Fibroblast of the conjunctiva (primary cell): ENCODE data around the gene MRPL47.
"Not testable (repeated sequence)": the region's sequence is repeated elsewhere in the genome, so short reads cannot be mapped to it uniquely, and the experiment has no call there.

Source experiments
- DNase-seq: peaks from one replicate; pipeline ENCODE4 v3.0.0-alpha.2; 2010; ENCODE audit warnings: low read depth

Gene MRPL47

DNA sequence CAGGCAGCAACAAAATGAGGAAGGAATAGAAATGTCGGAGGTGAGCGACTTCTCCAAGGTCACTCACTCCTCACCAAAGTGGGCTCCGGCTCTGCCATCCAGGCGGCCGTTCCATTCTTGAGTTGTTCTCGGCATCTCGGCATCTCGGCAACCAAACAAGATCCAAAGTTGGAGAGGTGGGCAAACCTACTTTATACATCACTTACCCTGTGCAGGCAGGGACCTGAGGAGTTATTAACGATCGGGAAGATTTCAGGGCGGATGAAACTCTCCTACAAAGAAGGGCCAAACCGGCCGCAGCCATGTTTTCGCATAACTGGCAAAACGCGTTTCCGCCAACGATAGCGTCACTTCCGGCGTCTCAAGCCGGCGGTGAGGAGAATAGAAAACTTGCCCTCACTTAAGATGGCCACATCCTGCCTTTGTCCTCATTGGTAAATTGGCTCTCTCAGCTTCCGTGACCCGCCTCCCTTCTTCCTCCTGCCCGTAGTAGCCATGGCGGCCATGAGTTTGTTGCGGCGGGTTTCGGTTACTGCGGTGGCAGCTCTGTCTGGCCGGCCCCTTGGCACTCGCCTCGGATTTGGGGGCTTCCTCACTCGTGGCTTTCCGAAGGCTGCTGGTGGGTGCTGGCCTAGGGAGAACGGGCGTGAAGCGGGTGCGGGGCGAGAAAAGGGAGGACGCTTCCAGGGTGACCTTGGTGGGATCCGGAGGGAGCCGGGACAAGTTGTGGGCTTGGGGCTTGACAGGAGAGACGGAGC lies at the start of gene MRPL47, which contains the start of gene NDUFB5:
Gene MRPL47, minus strand, starts transcription at position 318 of the 758 bp plus-strand sequence. Its CDS starts 14 bp downstream, at position 304.
Gene NDUFB5, plus strand, starts transcription at position 474 of the 758 bp plus-strand sequence. Its CDS starts 22 bp downstream, at position 496.
- DNase-seq: peak; percentile 94

DNA sequence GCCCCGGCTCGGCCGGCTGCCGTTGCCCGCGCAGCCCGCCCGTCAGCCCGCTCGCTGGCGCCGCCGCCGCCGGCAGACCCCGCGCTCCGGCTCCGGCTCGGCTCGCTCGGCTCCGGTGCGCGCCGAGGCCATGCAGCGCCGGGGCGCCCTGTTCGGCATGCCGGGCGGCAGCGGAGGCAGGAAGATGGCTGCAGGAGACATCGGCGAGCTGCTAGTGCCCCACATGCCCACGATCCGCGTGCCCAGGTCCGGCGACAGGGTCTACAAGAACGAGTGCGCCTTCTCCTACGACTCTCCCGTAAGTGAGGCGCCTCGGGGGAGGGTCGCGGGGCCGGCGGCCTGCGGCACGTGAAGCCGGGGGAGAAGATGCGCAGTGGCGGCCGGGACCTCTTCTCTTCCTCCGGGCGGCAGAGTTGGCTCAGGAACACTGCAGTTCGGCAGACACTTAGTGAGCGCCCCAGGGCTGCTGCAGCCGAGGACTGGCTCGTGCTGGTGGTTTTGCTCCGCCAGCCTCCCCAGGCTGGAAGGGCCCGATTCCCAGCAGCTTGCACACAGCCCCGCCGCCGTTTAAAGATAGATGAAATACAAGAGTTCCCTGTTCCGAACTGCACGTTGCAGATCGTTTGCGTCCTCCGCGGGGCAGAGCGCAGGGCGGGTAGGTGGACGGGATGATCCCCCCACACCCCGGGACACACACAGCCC lies 48.8 kb upstream of the MRPL47 start:
- DNase-seq: peak; percentile 63

DNA sequence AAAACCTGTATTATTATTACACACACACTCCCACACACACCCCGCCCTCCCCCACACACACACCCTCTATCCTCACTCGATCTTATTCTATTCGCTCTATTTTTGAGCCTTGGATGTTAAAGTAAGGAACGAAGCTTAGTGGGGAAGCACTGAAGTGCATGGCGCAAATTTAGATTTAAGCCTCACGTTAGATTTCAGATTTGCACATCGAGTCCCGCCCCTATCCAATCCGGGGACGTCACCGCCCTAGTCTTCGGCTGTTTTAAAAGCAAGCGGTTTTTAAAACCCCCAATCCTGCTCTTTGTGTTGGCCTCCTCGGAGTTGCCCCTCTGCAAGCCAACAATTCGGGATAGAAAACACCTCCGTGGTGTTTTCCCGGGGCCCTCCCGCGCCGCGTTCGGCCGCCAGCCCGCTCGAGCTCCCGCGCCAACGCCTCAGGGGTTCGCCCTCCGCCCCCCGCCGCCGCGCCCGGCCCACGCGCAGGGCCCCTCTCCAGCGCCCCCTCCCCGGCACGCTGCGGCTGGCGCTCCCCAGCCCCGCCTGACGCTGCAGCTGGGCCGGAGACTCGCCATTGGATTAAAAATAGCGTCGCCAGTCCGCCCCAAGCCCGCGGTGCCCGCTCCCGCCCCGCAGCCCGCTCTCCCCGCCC lies 48.1 kb upstream of the MRPL47 start, which contains the start of gene USP13:
Gene USP13, plus strand, starts transcription at position 594 of the 649 bp plus-strand sequence. CDS start 186 bp downstream, outside the sequence.
- DNase-seq: peak; percentile 78

DNA sequence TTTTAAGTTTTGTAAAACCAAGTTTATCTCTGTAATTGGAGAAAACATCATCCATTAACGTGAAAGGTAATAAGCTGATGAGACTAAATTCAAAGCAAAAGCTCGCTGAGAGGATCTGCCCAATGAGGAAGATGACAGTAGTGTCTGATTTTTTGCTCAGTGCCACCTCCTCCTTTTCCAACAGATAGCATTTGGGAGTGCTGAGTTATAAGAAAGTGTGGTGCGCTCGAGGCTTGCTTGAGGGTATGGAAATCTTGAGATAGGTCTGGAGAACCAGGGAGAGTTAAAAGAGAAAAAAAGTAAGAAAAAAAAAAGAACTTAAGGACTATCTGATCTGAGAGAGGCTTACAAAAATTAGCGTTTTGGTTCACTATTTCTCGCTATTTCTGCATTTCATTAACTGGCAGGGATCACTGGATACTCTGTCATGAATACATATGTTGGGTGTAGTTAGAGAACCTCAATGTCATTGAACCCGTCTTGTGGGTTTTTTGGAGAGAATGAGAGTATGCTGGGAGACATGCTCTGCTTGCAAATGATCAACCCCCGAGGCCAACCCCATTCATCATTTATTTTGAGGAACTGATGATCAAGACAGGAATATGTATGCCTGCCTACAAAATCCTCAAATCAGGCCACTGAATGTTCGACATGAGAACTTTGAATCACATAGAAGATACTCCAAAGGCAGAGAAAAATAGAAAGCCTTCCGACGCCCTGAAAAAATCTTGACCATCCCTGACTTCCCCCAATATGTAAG lies 47.4 kb upstream of the MRPL47 start:
- no peak for DNase-seq

DNA sequence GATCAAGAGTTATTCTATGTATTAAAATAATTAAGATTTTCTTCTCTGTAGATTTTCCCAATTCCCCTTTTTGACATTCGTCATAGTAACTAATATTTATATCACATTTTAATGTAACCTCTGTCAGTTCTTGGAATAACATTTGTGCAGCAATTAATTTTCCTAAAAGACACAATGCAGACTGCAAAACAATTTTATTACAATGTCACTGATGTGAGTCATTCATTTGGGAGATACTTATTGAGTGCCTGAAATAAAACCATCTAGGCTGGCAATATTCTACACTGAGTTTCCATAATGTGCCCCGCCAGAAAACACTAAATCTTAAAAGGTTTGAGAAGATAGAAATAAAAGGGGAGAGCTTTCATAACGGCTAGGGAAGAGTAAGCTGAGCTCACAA lies 41.7 kb upstream of the MRPL47 start:
- DNase-seq: no peak

DNA sequence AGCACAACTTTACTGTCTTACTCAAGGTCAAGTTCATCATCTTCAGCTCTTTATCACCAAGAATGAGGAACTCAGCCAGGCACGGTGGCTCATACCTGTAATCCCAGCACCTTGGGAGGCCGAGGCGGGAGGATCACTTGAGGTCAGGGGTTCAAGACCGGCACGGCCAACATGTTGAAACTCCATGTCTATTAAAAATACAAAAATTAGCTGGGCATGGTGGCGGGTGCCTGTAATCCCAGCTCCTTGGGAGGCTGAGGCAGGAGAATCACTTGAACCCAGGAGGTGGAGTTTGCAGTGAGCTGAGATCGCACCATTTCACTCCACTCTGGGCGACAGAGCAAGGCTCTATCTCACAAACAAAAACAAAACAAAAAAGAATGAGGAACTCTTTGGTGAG lies 39.4 kb upstream of the MRPL47 start:
- DNase-seq: not testable (repeated sequence)

DNA sequence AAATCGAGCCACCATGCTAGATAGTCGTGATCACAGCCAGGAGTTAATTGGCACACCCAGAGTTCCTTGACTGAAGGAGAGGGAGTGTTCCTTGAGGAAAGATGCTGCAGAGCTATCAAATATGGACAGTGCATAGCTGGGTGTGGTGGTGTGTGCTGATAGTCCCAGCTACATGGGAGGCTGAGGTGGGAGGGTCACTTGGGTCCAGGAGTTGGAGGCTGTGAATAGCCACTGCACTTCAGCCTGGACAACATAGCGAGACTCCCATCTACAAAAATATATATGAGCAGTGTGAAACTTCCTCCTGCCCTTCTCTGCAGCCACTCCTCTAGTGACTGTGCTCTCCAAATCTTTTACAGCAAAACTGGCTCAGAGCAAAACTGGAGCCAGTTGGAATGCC lies 38.4 kb upstream of the MRPL47 start:
- no peak for DNase-seq

DNA sequence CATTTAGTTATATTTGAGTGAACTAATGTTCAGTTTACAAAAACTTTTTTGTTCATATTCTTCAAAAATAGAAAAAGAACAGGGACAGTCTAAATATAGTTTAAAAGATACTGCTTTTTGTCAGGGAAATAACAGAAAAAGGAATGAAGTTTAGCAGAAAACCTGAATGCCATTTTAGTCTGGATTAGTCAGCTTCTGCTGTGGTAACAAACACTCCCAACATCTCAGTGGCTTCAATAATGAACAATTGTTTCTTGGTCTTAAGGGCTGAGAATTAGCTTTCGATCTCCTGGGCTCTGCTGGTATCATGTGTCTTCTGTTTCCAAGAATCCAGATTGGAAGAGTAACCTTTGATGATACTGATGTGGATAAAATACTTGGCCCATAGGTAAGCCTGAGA lies 36.0 kb upstream of the MRPL47 start:
- no peak for DNase-seq

DNA sequence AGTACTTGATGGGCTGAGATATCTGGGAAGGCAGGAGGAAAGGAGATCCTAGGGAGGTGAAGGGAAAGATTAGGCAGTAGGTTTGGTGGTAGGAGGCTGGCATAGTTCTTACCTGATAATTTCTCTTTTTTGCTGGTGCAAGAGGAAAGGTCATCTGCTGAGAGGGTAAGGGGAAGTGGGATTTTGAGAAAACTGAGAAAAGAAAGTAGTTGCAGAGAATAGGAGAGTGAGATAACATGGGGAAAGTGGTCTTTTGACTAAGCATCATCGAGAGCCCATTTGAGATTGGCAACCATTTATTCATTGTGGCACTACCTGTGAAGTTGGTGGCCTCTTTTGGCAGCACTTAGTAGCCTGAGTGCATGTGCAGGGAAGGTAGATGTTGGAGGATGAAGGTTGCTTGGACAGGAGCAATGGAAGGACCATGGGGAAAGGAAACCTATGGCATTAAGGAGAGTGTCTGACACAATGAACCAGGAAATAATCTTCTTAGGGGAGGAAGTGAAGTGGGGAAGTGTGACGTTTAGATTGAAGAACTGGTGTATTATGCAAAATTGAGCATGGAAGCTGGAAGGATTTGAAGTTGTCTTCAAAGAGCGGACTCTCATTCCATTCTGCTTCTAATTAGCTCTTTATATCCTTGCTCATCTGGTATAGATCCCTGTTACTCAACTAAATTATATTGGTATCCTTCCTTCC lies 26.5 kb upstream of the MRPL47 start:
- DNase-seq: no peak

DNA sequence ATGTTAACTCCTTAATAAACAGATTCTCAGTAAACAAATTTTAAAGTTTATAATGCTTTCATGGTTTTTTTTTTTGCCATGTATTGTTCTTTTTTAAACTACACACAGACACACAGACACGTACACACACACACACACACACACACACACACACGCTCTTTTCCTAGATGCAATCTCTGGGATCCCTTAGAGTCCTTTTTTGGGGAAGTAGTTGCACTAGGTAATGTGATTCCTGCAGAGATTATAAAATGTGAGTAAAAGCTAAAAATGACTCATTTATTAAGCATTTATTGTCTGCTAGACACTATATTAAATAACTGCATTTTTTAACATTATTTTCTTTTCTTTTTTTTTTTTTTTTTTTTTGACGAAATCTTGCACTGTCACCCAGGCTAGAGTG lies 20.0 kb upstream of the MRPL47 start:
- no peak for DNase-seq

DNA sequence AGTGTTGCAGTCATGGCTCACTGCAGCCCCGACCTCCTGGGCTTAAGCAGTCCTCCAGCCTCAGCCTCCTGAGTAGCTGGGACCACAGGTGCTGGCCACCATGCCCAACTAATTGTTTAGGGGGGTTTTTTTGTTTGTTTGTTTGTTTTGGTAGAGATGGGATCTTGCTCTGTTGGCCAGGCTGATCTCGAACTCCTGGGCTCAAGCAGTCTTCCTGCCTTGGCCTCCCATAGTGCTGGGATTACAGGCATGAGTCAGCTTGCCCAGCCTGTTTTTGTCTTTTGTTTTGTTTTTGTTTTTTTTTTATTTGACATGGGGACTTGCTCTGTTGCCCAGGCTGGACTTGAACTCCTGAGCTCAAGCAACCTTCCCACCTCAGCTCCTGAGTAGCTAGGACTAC lies 17.6 kb upstream of the MRPL47 start:
- no peak for DNase-seq

DNA sequence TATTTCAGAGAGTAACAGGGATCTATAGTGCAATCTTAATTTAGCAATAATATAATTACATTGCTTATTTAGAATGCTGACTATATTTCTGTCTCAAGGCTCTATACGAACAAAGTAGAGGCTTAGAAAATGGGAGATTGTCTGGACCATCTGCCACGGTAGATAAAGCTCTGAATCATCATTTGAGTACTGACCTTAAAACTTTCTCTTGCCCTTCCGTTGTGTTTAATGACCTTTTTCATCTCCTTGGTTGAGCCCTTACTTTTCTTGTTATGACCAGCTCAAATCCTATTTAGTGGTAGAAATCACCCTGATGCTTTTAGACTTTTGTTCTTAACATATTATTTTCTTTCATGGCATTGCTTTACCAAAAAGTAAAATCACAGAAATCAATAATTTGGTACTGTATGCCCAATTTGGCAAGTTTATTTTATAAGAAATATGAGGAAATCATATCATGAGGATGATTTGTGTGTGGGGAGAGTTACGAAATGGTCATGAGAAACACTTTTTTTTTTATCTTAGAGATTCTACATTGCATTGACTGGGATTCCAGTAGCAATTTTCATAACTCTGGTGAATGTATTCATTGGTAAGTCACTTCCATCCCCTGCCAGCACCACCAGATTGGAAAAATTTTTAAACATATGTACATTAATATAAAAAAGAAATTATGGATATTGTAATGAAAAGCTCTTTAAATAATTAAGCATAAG lies 11.2 kb upstream of the MRPL47 start:
- DNase-seq: no peak

DNA sequence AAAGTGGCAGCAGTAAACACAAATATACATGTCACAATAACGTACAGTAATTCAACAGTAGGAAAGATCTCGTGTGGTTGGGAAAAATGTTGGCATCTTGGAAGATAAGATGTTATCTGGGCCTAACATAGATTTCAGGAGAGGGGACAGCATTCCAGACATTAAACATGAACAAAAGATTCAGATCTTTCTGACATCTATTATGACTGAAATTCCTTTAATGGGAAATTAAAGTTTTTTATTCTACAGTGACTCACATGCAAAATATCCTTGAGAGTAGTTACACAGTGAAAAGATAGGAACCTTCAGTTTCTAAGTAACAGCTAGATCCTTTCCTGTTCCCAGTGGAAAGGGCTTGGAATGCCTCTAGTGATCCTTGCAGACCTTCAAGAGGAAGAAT lies 9.4 kb upstream of the MRPL47 start:
- DNase-seq: no peak

DNA sequence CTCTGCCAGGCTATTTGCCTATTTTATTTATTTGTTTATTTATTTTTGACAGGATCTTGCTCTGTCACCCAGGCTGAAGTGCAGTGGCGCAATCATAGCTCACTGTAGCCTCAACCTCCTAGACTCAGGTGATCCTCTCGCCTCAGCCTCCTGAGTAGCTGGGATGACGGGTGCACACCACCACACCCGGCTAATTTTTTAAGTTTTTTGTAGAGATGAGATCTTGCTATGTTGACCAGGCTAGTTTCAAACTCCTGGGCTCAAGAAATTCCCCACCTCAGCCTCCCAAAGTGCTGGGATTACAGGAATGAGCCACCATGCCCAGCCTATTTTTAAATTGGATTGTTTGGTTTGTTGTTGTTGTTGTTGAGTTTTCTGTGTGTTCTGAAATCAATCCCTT lies 5.6 kb upstream of the MRPL47 start:
- DNase-seq: no peak

DNA sequence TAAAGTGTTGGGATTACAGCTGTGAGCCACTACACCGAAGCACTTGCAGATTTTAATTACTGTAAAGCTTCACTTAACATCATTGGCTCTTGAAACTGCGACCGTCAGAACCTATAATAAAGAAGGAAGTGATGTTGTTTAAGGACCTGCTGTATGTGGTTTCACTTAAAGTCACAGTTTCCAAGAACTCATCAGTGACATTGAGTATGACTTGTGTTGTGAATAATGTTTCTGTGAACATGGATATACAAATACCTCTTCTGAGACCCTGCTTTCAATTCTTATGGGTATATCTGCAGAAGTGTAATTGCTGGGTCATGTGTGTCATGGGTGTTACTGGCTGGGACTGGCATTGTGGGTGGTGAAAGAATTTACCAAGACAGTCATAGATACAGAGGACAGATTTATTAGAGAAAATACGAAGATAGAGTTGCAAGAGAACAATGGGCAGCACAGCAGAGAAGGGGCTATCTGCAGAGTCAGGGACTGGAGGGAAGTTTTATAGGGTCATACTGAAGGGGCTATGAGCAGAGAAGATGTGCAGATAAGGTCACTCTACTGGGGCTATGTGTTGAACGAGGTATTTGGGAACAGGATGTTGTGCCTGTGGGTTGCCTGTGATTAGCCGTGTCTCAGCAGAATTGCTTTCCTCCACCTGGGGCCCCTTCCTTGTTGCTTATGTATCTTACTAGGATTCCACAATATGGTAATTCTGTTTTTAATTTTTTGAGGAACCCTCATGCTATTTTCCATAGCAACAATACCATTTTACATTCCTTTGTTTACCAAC lies 4.7 kb upstream of the MRPL47 start:
- DNase-seq: no peak

DNA sequence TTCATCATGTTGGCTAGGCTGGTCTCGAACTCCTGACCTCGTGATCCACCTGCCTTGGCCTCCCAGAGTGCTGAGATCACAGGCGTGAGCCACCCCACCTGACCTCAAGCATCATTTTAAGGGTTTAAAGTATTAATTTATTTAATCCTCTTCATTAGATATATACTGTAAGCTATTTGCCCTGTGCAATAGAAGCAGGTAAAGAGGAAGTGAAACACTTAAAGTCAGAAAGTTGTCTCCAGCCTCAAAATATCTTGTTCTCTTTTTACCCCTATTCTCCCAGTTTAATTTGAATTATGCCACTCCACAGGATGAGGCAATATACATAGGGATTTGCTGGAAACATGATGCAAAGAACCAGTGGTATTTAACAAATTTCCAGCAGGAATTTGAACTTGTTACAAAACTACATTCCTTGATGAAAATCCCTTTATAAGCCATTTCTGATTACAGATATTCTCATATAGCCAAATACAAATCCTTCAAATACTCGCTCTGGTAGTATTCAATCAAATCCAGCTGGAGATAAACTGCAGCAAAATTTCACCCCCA lies 2.2 kb upstream of the MRPL47 start:
- DNase-seq: no peak

DNA sequence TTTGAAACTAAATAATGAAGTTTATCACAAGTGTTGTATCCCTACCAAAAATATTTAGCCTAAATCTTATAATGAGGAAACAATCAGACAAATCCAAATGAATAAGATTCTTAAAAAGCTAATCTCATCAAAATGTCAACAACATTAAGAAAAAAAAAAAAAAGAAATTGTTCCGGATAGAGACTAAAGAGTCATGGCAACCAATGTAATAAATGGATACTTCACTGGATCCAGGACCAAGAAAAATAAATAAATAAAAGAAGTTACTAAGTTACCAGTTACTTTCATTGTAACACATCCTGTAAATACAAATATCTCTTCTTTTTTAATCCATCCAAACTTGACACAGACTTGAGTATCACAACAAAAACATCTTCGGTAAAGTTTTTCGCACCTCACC lies 607 bp downstream of the MRPL47 start:
- no peak for DNase-seq

DNA sequence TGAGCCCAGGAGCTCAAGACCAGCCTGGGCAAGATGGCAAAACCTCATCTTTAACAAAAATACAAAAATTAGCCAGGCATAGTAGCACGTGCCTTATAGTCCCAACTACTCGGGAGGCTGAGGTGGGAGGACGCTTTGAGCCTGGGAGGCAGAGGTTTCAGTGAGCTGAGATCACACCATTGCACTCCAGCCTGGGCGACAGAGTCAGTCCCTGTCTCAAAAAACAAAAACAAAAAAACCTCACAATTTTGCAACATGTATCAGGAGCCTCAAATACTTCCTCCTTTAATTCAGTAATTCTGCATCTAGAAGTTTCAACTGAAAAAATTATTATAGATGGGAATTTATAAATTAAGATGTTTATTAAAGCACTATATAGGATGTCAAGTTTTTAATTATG lies 1.1 kb downstream of the MRPL47 start:
- DNase-seq: no peak

DNA sequence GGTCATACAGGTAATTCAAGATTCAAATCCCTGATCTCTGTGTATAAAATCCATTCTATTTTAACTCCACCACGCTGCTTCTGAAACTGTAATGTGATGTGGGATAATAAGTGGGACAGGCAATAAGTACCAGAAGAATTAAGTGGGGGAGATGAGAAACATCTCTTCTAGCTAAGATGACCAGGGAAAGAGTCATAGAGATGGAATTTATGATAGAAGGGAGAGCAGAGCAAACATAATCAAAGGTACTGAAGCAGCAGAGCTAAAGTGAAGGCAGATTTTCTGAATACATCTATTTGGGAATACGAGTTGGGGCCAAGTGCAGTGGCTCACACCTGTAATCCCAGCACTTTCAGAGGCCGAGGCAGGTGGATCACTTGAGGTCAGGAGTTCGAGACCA lies 4.9 kb downstream of the MRPL47 start:
- no peak for DNase-seq

DNA sequence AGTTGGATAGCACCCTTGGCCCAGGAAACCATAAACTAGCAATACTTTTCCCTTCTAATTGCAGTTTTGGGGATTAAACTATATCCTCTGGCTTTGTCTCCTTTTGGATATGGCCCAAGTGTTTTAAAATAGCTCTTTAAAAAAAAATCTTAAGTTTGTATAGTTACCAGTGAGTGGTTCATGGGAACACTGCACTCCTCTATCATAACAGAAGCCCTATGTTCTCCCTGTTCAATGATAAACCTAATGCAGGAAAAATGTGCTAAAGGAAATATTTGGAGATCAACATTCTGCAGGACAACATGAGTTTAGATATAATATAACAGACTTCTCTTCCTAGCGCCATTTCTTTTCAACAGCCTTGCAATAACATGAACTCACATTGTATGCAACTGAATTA lies 13.1 kb downstream of the MRPL47 start:
- DNase-seq: no peak
